Adrenal gland (tissue), 5 donors: ENCODE measurements around the gene LUM.

Source experiments
- CTCF ChIP-seq, 6 experiments: fragments of 450-650 bp in 4 of 6; fragments of 200-600 bp in 2 of 6; sonication (generic) in 1 of 6; IDR thresholded peaks; 1 replicate in 5 of 6; 2 replicates in 1 of 6; pipeline versions ENCODE4 v1.5.1 to v1.8.0; 2016 to 2021; ENCODE audit warnings: antibody characterized with exemption in 6 of 6, mild to moderate bottlenecking in 2 of 6, moderate library complexity in 1 of 6
- POLR2A ChIP-seq, 2 donors: fragments of 450-650 bp; IDR thresholded peaks; one replicate each; pipeline ENCODE4 v1.6.1; 2017; ENCODE audit warnings: antibody characterized with exemption in 2 of 2, mild to moderate bottlenecking in 2 of 2, moderate library complexity in 1 of 2
- donor health status: DM: no; HTN: no; CAD: no.

- TF ChIP-seq CTCF (IDR thresholded peaks at IDR 0.05) (no peak), POLR2A (IDR thresholded peaks at IDR 0.05) (no peak)
Observed at GRCh38 chr12:91070936-91071335, 40.4 kb downstream of the LUM start.
